Stomach smooth muscle (tissue), 2 donors: ENCODE results near the gene RRAS.
A peak's percentile ranks its signal among the peaks of the same experiment; 100 is the strongest.
"Not testable (repeated sequence)": the region's sequence is repeated elsewhere in the genome, so short reads cannot be mapped to it uniquely, and the experiment has no call there.

ENCODE experiments used
- H3K27ac ChIP-seq: one replicate; pipeline ENCODE4 v1.7.0; 2013; ENCODE audit warnings: mild to moderate bottlenecking, low read length, inconsistent platforms
- H3K27me3 ChIP-seq, 2 donors: one replicate each; pipeline ENCODE4 v1.7.0; 2013; ENCODE audit warnings: low read length in 2 of 2; ENCODE audit not compliant: insufficient read depth in 2 of 2, control insufficient read depth in 1 of 2
- H3K36me3 ChIP-seq, 2 donors: one replicate each; pipeline ENCODE4 v1.7.0; 2013; ENCODE audit warnings: low read length in 2 of 2; ENCODE audit not compliant: control insufficient read depth in 2 of 2, insufficient read depth in 2 of 2
- H3K4me1 ChIP-seq: one replicate; pipeline ENCODE4 v1.7.0; 2013; ENCODE audit warnings: low read length; ENCODE audit not compliant: control insufficient read depth, insufficient read depth
- H3K4me3 ChIP-seq, 2 donors: one replicate each; pipeline ENCODE4 v1.7.0; 2013; ENCODE audit warnings: low read length in 2 of 2
- H3K9ac ChIP-seq, 2 donors: one replicate each; pipeline ENCODE4 v1.7.0; 2013; ENCODE audit warnings: low read length in 2 of 2, mild to moderate bottlenecking in 1 of 2
- H3K9me3 ChIP-seq, 2 donors: one replicate each; pipeline ENCODE4 v1.7.0; 2013; ENCODE audit warnings: low read length in 2 of 2; ENCODE audit not compliant: control insufficient read depth in 2 of 2
- donor health status: healthy.
- donor health status: Pancreatic carcinoma.

The RRAS gene

DNA sequence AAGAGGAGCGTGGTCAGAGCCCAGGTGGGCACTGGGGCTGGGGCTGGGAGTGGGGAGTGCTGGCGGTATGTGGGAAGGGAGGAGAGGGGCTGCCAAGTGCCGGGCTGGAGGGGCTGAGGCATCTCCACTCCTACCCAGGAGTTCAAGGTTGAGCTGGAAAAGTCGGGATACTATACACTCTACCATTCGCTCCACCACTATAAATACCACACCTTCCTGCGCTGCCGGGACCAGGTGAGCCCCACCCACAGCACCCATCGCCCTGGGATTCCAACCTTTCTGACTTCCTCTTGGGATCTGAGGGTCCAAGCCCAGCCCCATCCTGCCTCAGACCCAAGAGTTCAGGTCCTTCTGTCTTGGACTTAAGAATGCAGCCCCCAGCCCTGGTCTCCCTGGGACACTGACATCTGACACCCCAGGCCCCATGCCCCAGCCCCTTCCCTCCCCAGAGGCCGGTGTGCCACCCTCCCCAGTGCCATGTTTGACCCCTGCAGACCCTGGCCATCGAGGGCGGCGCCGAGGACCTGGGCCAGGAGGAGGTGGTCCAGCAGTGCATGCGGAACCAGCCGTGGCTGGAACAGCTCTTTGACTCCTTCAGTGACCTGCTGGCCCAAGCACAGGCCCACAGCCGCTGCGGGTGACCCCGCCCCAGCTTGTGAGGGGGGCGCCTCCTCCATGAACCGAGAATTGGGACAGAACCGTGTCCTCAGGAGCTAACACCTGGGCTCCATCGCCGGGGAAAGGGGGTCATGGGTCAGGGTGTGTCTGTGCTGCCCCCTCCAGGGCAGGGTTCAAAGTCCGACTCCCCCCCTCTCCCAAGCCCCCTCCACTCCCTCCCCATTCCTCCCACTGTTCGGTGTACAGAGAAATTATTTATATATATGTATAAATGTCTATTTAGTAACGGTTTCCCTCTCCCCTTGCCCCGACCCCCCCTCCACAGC, 14.7 kb downstream of the RRAS start:
- H3K4me3 ChIP-seq = no peak overlapping the region
- no peaks in the 10 kb centered on the region for H3K27me3 ChIP-seq
- H3K4me1 ChIP-seq = peaks cover 5% of the 10 kb centered on the region
- no peak overlapping the region for H3K9ac ChIP-seq
- H3K36me3 ChIP-seq = peaks cover 16 to 25% of the 10 kb centered on the region in 2 donors
- no peak overlapping the region for H3K27ac ChIP-seq
- no peaks in the 10 kb centered on the region for H3K9me3 ChIP-seq

DNA sequence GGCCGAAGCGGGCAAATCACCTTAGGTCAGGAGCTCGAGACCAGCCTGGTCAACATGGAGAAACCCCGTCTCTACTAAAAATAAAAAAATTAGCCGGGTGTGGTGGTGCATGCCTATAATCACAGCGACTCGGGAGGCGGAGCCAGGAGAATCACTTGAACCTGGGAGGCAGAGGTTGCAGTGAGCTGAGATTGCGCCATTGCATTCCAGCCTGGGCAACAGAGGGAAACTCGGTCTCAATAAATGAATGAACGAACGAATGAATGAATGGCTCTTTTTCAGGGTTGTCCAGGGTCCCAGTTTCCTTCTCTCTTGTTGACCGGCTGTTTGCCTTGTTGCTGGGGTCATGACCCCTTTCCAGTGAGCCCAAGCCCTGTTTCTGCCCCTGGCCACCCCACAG, 22.1 kb downstream of the RRAS start:
- peaks cover 32 to 44% of the 10 kb centered on the region in 2 donors for H3K36me3 ChIP-seq

DNA sequence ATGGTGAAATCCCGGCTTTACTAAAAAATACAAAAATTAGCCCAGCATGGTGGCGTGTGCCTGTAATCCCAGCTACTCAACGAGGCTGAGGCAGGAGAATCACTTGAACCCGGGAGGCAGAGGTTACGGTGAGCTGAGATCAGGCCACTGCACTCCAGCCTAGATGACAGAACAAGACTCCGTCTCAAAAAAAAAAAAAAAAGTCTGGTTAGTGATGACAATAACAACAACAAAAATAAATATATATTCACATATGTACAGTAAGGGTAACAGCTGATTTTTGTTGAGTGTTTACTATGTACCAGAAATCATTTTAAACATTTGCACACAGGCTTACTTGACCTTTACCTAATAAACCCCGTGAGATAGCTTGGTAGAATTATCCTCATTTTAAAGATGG, 23.0 kb downstream of the RRAS start:
- Histone ChIP-seq H3K27me3 (no peaks in the 10 kb centered on the region), H3K4me1 (peaks cover 7% of the 10 kb centered on the region), H3K27ac (no peak overlapping the region), H3K4me3 (no peak overlapping the region), H3K9me3 (no peaks in the 10 kb centered on the region), H3K36me3 (peaks cover 32 to 46% of the 10 kb centered on the region in 2 donors), H3K9ac (no peak overlapping the region)

More for the DNA sequence above, 22.1 kb downstream of the RRAS start:
- H3K9me3 ChIP-seq, H3K4me3 ChIP-seq, H3K9ac ChIP-seq, H3K27me3 ChIP-seq, H3K27ac ChIP-seq, H3K4me1 ChIP-seq: not testable (repeated sequence)

DNA sequence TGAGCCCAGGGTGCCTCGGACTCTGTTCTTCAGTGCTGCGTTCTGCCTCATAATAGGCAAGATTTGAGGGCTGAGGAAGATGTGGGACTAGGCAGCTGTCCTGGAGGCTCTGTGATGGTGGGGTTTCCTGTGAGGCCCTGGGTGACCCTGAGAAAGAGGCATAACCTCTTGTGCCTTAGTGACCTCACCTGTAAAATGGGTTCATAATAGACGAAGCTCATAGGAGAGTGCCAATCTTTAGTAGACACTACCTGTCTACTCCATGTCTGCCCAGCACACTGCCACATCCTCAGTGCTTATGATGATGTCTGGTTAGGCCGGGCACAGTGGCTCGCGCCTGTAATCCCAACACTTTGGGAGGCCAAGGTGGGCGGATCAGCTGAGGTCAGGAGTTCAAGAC, 23.4 kb downstream of the RRAS start:
- Histone ChIP-seq H3K27me3 (no peaks in the 10 kb centered on the region), H3K36me3 (peaks cover 28 to 42% of the 10 kb centered on the region in 2 donors), H3K9ac (no peak overlapping the region), H3K27ac (no peak overlapping the region), H3K9me3 (no peaks in the 10 kb centered on the region), H3K4me3 (no peak overlapping the region), H3K4me1 (peaks cover 7% of the 10 kb centered on the region)

DNA sequence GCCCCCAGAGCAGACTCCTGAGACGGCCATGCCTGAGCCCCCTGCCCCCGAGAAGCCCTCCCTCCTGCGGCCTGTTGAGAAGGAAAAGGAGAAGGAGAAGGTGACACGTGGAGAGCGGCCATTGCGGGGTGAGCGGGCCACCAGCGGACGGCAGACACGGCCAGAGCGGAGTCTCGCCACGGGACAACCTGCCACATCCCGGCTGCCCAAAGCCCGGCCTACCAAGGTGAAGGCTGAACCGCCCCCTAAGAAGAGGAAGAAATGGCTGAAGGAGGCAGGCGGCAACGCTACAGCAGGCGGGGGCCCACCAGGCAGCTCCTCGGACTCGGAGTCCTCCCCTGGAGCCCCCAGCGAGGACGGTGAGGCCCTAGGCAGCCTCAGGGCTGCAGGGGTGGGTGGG, 24.1 kb downstream of the RRAS start:
- H3K4me3 ChIP-seq = no peak overlapping the region
- peaks cover 7% of the 10 kb centered on the region for H3K4me1 ChIP-seq
- no peak overlapping the region for H3K9ac ChIP-seq
- peaks cover 26 to 38% of the 10 kb centered on the region in 2 donors for H3K36me3 ChIP-seq
- no peaks in the 10 kb centered on the region for H3K9me3 ChIP-seq
- H3K27me3 ChIP-seq = no peaks in the 10 kb centered on the region
- H3K27ac ChIP-seq = no peak overlapping the region

DNA sequence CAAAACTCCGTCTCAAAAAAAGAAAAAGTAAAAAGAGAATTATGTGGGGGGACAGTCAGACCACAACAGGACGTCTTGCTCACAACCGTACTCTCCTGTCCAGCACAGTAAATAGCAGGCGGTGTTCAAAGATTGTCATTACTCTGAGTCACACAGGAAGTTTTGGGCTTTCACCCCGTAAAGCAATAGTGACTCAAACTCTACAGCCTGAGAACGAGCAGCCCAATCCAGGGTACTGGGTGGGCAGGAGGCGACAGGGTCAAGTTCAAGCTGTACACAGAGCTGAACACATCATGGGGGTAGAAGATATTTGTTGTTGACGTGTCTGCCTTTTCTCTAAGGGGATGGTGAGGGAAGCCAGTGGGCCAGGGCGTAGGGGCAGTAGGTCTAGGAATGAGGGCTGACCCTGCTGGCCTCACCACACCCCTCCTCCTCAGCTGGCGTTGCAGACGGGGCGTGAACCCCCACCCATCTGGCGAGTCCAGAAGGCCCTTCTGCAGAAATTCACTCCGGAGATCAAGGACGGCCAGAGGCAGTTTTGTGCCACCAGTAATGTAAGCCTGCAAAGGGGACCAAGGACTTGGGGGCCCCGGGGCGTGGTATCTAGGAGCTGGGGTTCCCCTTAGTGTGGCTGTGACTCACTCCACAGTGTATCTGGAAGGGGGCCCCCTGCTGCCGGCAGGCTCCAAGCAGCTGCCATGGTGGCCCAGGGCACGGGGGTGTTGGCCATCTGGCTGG, 25.7 kb downstream of the RRAS start:
- Histone ChIP-seq H3K9ac (no peak overlapping the region), H3K36me3 (peaks cover 27 to 33% of the 10 kb centered on the region in 2 donors), H3K4me1 (peaks cover 7% of the 10 kb centered on the region), H3K9me3 (no peaks in the 10 kb centered on the region), H3K27me3 (no peaks in the 10 kb centered on the region), H3K4me3 (no peak overlapping the region), H3K27ac (peak overlapping the region; percentile 11)

DNA sequence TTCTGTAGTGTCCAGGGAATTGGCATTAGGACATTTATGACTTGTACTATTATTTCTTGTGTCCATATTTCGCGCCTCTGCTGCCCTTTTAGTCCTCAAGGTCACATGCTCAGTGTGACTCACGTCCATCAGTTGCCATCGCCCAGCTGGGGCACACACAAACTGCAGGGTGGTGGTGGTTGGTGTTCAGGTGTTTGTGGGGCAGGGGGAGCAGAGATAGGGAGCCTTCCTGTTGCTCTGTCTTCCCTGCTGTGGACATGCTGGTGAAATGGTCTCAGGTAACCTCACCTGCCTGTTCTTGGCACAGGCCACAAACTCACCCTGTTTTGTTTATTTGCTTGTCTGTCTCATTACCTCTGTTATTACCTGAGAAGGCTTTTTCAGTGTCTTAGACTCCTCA, 26.6 kb downstream of the RRAS start:
- Histone ChIP-seq H3K4me1 (peaks cover 7% of the 10 kb centered on the region), H3K27me3 (no peaks in the 10 kb centered on the region), H3K36me3 (peaks cover 29 to 33% of the 10 kb centered on the region in 2 donors), H3K27ac (no peak overlapping the region), H3K9me3 (no peaks in the 10 kb centered on the region), H3K9ac (no peak overlapping the region), H3K4me3 (no peak overlapping the region)

DNA sequence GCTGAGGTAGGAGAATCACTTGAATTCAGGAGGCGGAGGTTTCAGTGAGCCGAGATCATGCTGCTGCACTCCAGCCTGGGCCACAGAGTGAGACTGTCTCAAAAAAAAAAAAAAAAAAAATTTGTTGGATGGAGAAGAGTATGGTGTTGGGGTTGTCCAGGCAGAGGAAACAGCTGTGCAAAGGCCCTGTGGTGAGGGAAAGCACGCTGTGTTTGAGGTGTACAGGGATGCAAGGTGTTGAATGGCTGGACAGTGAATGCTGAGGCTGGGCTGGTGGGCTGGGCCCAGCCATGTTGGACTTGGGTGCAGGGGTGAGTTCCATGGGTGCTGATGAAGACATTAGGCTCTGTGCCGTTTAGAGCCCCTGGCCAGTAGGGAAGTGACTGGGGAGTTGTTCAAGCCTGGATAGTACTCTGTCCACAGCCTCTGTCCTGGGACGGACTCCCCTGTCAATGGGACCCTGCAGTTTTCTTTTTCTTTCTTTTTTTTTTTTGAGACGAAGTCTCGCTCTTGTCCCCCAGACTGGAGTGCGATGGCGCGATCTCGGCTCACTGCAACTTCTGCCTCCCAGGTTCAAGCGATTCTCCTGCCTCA, 30.3 kb downstream of the RRAS start:
- no peaks in the 10 kb centered on the region for H3K9me3 ChIP-seq
- no peak overlapping the region for H3K9ac ChIP-seq
- peaks cover 10 to 11% of the 10 kb centered on the region in 2 donors for H3K36me3 ChIP-seq
- H3K4me1 ChIP-seq = peaks cover 7% of the 10 kb centered on the region
- H3K27ac ChIP-seq = no peak overlapping the region
- H3K4me3 ChIP-seq = no peak overlapping the region
- H3K27me3 ChIP-seq = no peaks in the 10 kb centered on the region

DNA sequence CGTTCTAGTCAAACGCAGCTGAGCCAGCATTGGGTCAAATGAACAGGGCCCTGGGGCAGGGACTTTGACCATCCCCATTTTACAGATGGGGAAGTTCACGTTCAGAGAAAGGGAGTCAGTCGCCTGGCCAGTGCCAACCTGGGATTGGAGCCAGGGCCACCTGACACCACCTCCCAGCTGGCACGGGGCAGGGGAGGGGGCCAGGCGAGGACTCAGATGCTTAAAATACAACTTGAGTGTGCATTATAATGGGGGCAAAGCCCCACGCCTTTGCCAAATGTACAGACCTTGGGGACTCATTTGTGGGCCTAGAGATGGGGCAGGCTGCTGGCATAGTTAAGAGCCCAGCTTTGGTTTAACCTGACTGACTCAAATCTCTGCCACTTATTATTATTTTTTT, 34.3 kb downstream of the RRAS start:
- H3K9me3 ChIP-seq = no peaks in the 10 kb centered on the region
- H3K27ac ChIP-seq = no peak overlapping the region
- no peak overlapping the region for H3K4me3 ChIP-seq
- no peaks in the 10 kb centered on the region for H3K27me3 ChIP-seq
- no peak overlapping the region for H3K9ac ChIP-seq
- peaks cover 17 to 30% of the 10 kb centered on the region in 2 donors for H3K36me3 ChIP-seq
- H3K4me1 ChIP-seq = no peaks in the 10 kb centered on the region

DNA sequence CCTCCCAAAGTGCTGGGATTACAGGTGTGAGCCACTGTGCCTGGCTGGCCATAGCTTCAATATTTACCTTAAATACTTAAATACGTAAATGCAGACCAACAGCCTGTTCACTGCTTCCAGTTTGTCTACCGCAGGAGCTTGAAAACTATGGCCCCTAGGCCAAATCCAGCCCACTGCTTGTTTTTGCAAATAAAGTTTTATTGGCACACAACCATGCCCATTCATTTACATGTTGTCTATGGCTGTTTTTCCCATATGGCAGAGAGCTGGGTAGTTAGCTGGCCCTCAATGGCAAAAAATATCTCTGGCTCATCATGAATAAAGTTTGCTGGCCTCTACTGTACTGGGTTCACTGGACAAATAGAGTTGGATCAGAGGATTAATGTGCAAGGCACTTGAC, 37.1 kb downstream of the RRAS start:
- no peak overlapping the region for H3K4me3 ChIP-seq
- no peaks in the 10 kb centered on the region for H3K27me3 ChIP-seq
- H3K9me3 ChIP-seq = no peaks in the 10 kb centered on the region
- H3K9ac ChIP-seq = no peak overlapping the region
- no peak overlapping the region for H3K27ac ChIP-seq
- no peaks in the 10 kb centered on the region for H3K4me1 ChIP-seq
- H3K36me3 ChIP-seq = peaks cover 35 to 38% of the 10 kb centered on the region in 2 donors
